Measurements from ENCODE around the gene HEATR5B.
"Not testable (repeated sequence)": the region's sequence is repeated elsewhere in the genome, so short reads cannot be mapped to it uniquely, and the experiment has no call there.

HEATR5B gene

DNA sequence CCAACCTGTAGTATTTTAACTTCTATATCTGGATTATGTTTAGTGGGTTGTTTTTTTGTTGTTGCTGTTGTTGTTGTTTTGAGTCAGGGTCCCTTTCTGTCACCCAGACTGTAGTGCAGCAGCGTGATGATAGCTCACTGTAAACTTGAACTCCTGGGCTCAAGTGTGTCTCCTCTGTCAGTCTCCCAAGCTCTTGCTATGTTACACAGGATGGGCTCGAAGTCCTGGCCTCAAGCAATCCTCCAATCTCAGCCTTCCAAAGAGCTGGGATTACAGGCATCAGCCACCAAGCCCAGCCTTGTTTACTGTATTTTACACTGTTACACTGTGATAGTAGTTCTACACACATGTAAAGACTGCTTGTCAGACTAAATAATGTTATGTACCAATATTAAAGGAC, 108.1 kb downstream of the HEATR5B start:
- no peak for FAIRE-seq

DNA sequence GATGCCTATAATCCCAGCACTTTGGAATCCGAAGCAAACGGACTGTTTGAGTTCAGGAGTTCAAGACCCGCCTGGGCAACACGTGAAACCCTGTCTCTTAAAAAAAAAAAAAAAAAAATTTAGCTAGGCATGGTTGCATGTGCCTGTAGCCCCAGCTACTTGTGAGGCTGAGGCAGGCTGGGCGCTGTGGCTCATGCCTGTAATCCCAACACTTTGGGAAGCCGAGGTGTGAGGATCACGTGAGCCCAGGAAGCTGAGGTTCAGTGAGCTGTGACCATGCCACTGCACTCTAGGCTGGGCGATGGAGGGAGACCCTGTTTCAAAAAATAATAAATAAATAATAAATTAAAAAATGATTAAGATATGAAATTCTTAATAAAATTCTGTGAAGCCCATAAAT, 108.9 kb downstream of the HEATR5B start:
- no peak for FAIRE-seq

DNA sequence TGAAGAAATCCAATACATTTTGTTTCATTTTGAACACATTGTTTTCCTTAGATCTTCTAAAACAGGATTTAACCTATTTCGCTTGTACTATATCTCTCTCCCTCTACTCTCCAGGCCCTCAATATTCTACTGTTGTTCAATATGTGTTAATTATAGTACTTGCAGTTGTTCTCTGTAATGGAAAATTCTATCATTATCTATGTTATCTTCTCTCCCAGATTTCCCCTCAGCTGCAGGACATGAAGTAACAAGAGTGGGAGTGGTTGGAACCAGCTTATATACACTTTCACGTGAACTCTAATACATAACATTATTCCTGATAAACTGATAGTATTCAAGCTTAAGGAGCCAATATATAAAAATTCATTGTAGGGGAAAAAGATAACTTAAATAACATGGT, 110.9 kb downstream of the HEATR5B start:
- FAIRE-seq, result no peak

DNA sequence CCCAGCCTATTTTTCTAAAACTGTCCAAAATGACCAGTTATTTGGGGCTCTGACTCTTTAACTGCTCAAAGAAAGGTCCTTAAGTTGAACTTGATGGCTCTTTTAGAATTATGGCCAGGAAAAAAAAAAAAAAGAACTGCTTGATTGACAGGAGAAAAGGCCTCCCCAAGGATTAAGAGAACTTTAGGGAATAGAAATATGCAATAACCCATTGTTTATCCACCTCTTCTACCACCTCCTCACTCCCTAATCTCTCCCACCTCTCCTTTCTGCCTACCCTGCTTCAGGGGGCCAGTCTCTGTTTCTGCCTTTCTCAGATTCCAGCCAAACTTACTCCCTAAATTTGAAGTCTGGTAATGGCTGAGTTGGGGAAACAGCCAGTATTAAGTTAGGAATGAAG, 112.2 kb downstream of the HEATR5B start:
- no peak for FAIRE-seq

DNA sequence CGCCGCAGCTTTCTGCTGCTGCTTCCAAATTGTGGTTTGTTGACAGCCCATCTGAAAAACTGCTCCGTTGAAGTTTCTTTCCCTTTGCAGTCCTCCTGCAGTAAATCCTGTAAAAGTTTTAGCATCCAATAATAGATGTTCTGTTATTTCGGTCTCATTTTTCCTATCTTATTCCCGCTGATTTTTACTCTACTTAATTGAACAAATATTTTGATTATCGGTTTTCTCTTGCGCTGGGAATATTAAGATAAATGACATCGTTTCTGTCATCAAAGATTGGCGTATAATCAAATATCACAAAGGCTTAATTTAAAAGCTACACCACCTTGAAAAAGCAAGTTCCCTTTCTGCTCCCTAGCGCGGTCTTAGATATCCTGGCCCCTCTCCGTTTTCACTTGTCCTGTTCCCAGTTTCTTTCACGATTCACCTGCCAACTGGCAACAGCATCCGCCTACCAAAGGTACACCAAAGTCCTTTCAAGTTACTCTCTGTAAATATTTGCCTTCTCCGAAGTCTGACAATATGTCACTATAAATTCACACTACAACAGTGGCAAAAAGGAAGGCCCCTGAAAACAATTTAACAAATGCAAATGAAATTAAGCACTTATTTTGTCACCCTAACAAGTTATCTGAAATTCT, 116.8 kb downstream of the HEATR5B start:
- no peak for FAIRE-seq

DNA sequence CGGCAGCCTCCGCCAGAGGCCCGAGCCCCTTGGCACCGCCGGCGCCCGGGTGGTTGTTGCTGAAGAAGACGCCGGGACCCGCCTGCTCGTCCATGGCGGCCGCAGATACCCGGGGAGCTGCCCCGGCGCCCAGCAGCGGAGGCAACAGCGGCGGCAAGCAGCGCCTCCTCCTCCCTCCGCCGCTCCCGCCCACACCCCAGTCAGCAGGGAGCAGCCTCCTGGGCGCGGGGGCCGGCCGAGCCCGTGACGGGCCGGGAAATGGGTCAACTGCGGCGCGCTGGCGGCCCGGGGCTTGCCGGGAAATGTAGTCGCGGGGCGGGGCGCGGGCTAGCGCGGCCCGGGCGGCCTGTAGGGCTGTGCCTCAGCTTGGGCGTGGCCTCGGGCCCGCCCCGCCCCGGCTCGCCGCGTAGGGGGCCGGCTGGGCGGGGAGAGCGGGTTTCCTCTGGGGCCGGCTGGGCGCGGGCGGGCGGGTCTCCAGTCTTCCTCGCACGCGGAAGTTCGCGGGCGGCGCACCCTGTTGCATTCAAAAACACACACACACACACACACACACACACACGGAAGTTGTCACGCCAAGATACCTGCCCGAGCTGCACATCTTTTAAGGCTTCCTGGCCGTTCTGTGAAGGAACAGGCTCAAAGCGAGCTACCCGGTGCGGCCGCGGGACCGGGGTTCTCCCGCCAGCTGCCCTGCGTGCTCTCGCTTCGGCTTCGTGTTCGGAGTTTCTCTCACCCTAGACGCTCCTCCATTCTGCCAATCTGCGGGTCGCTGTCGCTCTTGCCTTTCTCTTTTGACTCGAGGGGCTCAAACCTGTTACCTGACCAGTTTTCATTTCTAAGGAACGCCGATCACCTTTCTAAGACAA, 117.6 kb downstream of the HEATR5B start, which contains the start of gene STRN:
Gene STRN (minus strand): TSS at position 167 of the 866 bp plus-strand sequence. CDS start 73 bp downstream, at position 94.
- FAIRE-seq, result no peak

DNA sequence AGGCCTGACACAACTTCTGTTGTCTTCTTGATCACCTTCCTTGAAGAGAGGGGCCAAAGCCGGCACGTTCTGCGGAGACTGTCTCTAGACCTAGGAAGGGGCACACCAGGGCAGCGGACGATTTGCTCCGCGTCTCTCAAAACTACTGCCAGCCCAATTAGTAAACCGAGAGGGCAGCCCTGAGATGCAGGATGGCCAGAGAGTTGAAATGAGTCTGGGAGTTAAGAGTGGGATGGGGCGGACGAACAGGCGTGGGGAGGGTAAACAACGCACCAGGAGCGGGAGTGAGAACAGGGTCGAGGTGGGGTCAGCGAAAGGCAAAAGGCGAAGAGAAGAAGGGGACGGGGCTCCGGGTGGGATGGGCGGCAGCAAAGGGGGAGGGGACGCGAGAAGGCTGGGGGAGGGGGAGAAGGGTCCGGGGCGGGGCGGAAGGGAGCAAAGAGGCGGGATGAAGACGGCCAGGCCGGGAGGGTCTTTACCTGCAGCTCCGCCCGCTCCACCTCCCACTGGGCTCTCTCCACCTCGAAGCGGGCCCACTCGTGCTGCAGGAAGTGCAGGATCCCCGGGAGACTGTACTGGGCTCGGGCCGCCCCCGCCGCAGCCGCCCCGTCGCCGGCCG, 118.3 kb downstream of the HEATR5B start:
- FAIRE-seq, result no peak

DNA sequence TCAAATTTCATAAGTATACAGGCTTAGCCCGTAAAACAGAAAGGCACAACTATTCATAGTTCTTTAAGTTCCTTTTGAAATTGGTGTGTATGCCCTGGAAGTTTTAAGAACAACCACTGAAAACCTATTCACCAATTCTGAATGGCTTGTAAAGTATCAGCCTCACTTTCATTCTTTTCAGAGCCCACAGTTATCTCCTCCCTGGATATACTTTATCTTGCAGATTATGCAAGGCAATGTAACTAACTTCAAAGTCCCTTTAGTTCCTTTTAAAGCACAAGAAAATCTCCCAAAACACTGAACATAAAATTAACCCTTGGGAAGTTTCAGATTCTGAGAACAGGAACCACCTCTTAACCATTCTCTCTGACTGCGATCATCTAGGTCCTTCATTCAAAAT, 119.0 kb downstream of the HEATR5B start:
- no peak for FAIRE-seq

DNA sequence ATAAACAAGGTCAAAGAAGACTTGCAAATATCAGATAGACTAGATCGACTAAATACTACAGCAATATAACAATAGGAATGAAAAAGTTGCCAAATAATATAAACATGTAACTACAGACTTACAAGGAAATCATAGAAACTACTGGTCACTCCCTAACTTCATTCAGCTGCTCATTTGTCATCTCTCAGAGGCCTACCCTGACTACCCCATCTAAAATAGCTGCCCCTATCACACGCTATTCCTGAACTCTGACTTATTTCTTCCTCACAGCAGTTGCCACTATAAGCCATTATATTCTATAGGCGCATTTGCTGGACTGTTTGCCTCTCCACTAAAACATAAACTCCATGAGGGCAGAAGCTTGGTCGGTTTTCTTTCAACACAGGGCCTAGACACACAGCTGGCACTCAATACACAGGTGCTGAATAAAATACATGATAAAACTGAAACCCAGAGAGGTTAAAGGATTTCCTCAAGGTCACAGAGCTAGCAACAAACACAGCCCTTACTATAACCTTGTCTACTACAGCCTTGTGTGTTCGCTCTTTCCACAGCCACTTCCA, 119.6 kb downstream of the HEATR5B start:
- FAIRE-seq, result no peak

DNA sequence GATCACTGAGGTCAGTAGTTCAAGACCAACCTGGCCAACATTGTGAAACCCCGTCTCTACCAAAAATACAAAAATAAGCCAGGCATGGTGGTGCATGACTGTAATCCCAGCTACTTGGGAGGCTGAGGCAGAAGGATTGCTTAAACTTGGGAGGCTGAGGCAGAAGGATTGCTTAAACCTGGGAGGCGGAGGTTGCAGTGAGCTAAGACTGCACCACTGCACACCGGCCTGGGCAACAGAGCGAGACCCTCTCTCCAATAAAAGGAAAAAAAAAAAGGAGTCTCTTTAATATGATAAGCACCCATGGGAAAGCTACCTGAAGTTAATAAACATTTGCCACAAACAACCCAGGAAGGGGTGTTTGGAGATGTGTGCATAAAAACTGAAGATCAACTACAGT, 120.4 kb downstream of the HEATR5B start:
- FAIRE-seq, result no peak

DNA sequence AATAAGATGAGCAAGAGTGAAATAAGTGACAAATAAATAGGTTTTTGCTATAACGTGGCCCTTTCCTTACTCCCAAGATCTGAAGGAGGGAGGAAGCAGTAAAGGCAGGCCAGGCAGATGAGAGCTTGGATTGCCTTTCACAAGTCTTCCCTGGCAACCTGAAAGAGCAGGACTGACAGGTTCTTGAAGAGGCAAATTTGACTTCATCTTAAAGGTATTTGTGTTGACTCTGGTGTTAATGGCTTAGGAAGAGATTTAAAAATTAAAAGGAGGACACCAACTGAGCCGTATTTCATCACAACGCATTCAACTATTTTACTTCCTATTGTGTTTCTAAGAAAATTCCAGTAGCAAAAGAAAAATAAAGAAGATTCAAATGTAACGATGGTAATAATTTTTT, 121.1 kb downstream of the HEATR5B start:
- no peak for FAIRE-seq

DNA sequence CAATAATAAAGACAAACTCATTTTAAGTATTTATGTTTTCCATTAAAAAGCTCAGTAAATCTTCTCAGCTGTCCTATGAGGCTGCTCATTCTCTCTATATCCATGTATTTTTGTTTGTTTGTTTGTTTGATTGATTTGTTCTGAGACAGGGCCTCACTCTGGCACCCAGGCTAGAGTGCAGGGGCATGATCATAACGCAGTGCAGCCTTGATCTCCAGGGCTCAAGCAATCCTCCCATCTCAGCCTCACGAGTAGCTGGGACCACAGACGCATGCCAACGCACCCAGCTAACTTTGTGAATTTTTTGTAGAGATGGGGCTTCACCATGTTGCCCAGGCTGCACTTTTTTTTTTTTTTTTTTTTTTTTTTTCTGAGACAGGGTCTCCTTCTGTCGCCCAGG, 123.4 kb downstream of the HEATR5B start:
- no peak for FAIRE-seq

DNA sequence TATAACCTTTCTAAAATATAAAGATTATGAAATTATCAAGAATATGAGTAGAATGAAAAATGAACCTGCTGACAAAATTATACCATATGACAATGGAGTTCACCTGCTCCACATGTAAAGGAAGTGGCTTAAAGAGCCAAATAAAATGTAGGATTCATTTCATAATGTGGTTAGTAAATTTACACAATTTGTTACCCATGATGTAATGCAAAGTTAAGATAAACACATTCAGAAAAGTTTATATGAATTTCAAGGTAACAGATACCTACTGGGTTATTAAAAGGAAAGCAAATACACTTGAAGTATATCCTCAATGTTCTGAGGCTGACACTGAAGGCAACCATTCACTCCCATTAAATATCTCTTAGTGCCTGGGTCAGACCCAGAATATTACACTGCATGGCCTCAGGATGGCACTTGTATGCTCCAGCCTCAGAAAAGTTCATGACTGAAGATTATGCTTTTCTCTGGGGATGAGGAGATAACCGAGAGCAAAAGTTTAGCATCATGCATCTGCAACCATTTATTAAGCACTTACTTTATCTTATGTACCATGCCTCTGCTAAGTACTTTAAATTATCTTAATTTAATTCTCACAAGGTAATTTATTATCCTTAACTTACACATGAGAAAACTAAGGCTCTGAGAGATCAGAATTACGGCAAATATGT, 124.0 kb downstream of the HEATR5B start:
- peak; percentile 13 for FAIRE-seq

DNA sequence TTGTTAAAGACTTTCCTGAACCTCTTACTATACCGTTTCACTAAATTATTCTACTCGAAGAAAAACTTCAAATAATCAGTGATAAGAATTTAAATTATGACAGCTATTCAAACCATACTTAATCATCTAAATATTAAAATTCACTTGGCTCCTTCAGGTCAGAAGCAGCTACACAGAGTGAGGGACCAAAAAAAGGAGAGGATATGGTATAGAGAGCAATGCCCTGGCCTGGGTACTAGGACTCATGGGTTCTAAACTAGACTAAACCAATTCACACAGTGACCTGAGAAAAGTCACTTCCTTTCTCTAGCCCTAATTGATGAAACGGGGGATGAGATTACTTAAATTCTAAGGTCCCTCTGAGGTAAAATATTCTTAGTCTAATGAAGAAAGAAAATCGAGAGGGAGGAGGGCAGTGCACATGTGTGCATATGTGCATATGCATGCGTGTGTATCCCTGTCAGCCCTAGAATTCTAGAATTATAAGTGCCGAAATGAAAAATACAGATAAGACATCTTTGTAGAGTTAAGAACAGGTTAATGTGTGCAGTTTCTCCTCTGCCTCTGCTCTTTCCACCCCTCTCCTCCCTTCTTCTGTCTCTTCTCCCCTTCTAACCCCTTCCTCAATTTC, 129.1 kb downstream of the HEATR5B start:
- FAIRE-seq, result no peak

DNA sequence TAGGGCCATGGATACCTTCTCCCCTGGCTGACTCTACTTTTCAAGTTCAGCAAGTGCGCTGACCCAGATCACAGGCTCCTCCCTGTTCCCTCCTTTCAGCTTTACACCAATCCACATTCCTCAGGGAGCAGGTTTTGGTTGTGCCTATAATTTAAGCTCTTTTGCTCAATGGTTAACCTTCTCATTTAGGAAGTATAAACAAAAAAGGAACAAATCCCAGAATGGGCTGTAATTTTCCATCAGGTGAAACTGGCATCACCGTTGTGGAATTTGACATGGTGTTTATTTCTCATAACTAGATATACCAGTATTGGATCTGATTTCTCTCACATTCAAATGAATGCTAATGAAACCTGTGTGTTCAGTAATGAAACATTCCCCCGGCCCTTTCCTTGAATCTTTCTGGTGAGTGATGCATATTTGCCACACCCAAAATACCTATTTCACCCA, 131.4 kb downstream of the HEATR5B start:
- FAIRE-seq, result no peak

DNA sequence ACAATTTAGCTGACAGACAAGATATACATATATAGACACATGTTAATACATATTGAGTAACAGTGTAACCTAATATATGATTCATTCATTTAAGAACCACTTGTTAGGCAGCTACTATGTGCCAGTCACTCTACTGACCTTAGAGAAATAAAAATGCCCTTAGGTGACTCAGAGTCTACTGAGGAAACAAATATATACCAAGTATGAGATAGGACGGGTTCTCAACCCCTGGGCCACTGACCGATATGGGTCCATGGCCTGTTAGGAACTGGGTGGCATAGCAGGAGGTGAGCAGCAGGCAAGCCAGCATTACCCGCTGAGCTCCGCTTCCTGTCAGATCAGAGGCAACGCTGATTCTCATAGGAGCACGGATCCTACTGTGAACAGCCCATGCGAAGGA, 132.6 kb downstream of the HEATR5B start:
- no peak for FAIRE-seq

DNA sequence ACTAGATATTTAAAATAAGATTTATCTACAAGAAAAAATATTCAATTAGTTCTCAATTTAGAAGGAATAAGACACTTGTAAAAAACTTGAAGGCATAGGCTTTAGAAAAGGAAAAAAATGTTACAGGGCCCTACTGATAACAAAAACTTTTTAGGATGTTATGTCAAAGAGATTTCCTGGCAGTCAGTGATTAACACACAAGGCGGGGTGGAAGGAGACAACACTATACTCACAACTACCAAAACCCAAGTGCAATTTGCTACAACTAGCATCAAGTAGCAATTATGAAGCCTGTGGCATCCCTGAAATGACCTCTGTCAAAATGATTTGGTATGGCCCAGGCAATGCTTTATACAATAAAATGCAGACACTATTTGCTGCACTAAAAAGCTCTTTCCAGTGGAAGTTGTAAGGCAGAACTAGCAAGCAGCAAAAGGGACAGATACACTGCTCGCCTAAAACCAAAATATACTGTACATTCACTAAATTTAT, 133.1 kb downstream of the HEATR5B start:
- no peak for FAIRE-seq

DNA sequence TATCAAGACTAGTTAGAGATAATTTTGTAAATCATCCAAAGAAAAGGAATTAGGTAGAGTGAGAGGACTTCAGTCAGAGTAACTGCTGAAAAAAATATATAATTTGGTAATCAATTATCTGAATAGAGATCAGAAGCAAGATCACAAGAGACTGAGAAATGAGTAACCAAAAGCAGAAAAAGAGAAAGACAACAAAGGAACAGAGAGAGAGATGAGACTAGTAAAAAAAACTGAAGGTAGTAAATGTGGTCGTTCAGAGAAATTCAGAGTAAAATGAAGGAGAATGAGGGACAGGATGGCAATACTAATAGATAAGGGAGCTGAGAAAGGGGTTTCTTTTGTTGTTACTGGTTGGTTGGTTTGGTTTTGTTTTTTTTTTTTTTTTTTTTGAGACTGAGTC, 134.3 kb downstream of the HEATR5B start:
- peak; percentile 55 for FAIRE-seq

DNA sequence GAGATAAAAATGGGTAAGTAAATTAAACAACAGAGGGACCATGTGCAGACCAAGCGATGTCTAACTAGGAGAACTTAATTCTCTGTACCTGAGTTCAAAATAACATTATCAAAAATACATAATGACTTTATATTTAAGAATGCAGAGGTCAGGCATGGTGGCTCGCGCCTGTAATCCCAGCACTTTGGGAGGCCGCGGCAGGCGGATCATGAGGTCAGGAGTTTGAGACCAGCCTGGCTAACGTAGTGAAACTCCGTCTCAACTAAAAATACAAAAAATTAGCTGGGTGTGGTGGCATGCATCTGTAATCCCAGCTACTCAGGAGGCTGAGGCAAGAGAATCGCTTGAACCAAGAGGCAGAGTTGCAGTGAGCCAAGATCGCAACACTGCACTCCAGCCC, 138.9 kb downstream of the HEATR5B start:
- FAIRE-seq, result not testable (repeated sequence)

DNA sequence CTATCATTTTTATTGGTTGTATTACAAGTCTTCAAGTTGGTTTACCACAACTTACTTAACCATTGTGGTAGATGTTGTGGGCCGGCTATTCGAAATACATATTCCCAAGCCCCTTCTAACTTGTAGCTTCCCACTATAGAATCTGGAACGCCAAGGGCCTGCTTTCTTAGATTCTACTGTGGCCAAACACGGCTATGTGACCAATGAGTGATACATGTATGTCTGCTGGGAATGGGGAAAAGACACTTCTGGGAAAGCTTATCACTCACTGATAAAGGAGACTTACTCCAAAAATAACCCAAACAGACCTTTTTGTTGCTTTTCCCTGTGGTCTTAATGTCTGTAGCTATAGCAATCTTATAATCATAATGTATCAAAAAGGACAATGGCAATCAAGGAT, 142.3 kb downstream of the HEATR5B start:
- no peak for FAIRE-seq

DNA sequence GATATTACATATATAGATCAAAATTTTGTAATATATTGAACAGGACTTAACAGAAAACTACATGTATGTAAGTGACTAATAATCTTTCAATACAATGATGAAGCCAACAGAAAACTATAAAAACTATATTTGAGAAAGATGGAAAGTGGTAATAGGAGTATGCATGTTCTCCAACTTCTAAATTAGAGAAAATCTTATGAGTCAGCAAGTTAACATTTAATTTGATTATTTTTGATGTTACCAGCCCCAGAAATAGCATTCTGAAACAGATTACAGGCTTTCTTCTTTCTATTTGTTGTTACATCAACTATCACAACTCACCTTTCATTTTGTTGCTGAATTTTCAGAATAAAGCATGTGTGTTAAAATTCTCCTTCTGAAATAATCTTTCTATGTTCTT, 147.6 kb downstream of the HEATR5B start:
- FAIRE-seq, result not testable (repeated sequence)

DNA sequence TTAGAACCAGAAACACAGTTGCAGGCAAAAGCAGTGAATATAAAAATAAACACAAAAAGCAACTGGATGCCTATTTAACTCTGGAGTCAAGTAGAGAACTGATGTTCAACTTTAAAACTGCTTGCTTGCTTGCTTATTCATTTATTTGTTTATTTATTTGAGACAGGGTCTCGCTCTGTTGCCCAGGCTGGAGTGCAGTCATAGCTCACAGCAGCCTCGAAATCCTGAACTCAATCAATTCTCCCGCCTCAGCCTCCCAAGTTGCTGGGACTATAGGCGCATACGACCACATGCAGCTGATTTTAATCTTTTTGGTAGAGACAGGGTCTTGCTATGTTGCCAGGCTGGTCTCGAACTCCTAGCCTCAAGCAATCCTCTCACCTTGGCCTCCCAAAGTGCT, 152.5 kb downstream of the HEATR5B start:
- not testable (repeated sequence) for FAIRE-seq

All from islet of Langerhans (tissue), 1 donor.